Urothelium cell line (cell line): ENCODE measurements around the gene HSF2BP.
A peak's percentile ranks its signal among the peaks of the same experiment; 100 is the strongest.
"Not testable (repeated sequence)": the region's sequence is repeated elsewhere in the genome, so short reads cannot be mapped to it uniquely, and the experiment has no call there.

Experiments
- DNase-seq: peaks from one replicate; pipeline ENCODE4 v3.0.0; 2011; ENCODE audit warnings: low spot score, mixed read lengths
- FAIRE-seq: peaks from 2 replicates; lab custom pipeline; 2011; peaks lifted over from hg19 to GRCh38; lab: Jason Lieb, UNC

The HSF2BP gene

DNA sequence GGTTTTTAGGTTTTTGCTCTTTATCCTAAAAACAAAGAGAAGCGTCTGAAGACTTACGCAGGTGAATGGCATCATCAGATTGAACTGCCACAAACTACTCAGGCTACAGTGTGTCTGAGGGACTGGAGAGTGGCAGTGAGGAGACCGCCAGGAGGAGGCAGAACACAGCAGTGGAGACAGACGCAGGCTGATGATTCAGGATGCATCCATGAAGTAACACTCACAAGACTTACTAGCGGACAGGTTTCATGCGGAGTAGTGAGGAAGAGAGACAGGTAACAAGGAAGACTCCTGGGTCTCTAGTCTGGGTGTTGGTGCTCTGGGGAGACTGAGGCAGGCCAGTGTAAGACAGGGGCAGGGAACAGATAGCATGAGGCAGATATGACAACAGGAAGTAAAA, 5.7 kb downstream of the HSF2BP start:
- no peak for FAIRE-seq
- no peak for DNase-seq

GRCh38 chr21:43652616-43653015, 6.7 kb downstream of the HSF2BP start:
- FAIRE-seq (no peak), DNase-seq (no peak)

GRCh38 chr21:43651926-43652325, 7.4 kb downstream of the HSF2BP start:
- FAIRE-seq, DNase-seq: not testable (repeated sequence)

GRCh38 chr21:43648171-43648570, 11.1 kb downstream of the HSF2BP start:
- FAIRE-seq (no peak), DNase-seq (no peak)

GRCh38 chr21:43646550-43647260, 12.6 kb downstream of the HSF2BP start:
- DNase-seq (peak; percentile 84), FAIRE-seq (no peak)

DNA sequence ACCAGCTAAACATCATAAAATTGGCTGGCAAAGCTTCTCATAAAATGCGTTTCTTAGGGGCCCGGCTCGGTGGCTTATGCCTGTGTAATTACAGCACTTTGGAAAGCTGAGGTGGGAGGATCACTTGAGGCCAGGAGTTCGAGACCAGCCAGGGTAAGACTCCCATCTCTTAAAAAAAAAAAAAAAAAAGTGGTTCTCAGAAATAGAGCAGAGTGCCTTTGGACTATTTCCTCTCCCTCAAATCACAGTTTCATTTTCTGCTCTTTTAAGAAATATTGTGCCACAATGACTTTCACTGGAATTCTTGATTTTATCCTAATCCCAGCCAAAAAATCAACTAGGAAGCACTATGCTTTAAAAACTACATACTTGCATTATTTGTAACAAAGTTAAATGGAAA, 13.3 kb downstream of the HSF2BP start:
- FAIRE-seq (no peak), DNase-seq (no peak)

DNA sequence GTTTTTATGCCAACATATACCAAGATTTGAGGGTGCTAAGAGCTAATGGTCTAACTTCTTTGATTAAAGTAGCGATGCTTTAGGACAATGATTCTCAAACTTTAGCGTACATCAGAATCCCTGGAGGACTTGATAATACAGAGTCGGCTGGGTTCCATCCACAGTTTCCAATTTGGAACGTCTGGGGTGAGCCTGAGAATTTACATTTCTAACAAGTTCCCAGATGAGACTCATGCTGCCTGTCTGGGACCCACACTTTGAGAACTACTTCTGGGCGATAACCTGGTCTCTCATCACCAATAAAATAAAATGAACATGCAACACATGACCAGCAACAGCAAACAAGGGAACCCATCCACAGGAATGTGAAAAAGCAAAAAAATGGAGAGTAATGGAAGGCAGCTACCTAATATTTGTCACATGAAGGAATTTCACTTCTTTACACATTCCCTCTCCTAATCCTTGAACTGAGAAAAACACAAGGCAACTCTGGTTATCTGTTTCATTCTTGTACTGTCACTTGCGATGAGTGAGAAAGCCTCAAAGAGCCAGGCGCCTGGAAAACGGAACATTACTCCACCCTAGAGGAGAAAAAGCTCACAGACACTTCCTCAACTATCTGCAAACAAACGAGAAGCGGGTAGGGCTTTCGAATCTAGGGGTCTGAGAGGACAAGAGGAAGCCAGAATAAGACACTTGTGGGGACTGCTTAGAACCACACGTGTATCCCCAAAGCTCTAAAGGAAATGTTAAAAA, 14.0 kb downstream of the HSF2BP start:
- peak; percentile 54 for DNase-seq
- no peak for FAIRE-seq

DNA sequence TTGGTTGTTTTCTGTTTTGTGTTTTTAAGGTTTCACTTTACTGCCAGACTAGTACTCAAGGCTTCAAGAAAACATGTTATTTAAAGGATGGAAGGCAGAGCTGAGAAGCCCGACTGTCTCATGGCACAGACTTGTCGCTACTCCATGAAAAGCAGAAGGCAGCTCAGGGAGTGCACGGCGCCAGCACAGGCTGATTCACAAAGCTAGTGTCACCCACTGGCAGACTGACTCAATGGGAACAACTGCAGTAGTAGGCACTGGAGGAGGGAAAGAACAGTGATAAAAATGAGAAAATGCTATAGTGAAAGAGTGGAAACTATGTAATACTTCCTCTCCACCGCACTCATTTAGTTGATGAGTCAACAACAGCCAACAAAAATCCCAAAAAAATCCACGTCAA, 14.7 kb downstream of the HSF2BP start:
- FAIRE-seq (no peak), DNase-seq (no peak)

DNA sequence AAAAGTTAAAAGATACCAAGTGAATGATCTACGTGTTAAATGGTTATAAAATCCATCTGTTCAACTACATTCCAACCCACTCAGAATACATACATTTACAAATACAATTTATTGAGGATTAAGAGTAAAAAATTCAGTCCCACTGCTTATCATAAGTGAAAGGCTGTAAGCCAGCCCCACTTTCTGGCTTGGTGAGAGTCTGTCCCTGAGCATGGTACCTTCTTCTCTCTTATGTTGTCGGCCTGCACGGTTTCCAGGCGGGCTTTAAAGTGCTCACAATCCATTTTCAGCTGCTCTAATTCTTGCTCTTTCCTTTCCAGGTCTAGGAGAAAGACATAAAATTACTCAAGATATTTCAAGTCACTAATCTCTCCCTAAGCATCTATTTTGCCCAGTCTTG, 15.2 kb downstream of the HSF2BP start:
- no peak for FAIRE-seq
- no peak for DNase-seq

- no peak for FAIRE-seq
These were observed 16.1 kb downstream of the HSF2BP start for GRCh38 chr21:43643193-43643592.

DNA sequence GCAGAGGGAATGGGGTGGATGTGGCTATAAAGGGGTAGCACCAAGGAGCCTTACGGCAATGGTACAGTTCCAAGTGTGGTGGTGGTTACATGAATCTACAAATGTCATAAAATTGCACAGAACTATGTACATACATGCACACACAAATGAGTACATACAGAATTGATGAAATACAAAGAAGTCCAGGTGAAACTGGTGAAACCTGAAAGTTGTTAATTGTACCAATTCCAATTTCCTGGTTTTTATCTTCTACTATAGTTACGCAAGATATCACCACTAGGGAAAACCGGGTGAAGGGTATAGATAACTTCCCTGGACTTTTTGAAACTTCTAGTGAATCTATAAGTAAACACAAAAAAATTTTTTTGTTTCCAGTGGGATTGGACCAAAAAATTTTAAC, 18.9 kb downstream of the HSF2BP start:
- FAIRE-seq: no peak
- no peak for DNase-seq

More at GRCh38 chr21:43643193-43643592, 16.1 kb downstream of the HSF2BP start:
- DNase-seq: no peak

GRCh38 chr21:43639470-43640353, 19.6 kb downstream of the HSF2BP start:
- DNase-seq (no peak), FAIRE-seq (no peak)

DNA sequence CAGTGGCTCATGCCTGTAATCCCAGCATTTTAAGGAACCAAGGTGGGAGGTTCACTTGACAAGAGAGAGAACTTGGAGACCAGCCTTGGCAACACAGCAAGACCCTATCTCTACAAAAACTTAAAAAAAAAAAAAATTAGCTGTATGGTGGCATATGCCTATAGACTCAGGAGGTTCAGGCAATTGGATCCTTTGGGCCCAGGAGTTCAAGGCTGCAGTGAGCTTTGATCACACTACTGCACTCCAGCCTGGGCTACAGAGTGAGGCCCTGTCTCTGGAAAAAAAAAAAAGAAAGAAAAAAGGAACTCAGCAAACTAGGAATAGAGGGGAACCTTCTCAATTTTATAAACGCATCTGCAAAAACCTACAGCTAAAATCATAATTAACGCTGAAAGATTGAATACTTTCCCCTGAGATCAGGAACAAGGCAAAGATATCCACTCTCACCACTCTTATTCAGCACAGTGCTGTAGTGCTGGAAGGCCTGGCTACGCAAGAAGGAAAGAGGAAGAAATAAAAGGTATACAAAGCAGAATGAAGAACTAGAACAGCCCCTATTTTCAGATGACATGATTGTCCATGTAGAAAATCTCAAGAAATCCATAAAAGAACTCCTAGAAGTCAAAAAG, 21.6 kb downstream of the HSF2BP start:
- DNase-seq (no peak), FAIRE-seq (no peak)

- FAIRE-seq (no peak), DNase-seq (no peak)
These were observed 23.9 kb downstream of the HSF2BP start for GRCh38 chr21:43635436-43635835.

GRCh38 chr21:43634618-43635017, 24.7 kb downstream of the HSF2BP start:
- no peak for FAIRE-seq
- no peak for DNase-seq

GRCh38 chr21:43632373-43632905, 26.8 kb downstream of the HSF2BP start:
- FAIRE-seq: peak; percentile 30

DNA sequence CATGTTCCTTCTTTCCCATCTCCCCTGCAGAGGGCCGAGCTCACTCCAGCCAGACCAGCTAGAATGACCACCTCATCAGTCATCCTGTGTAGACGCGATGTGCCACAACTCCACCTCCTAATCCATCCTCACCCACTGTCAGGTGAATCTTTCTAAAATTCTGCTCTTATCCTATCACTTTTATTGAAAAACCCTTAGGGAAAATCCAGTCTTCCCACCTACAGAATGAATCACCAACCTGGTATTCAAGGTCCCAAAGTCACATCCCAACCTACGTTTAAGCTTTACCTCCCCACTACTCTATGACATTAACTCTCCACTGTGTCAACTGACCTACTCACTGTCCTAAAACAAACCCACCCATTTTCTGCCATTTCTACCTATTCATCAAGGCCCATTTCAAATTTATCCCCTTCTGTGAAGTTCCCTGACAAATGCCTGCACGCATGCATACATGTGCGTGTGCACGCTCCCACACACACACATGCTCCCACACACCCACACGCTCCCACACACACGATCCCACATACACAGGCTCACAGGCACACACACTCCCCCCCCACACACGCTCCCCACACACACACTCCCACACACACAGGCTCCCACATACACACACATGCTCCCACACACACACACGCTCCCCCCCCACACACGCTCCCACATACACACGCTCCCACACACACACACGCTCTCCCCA, 27.7 kb downstream of the HSF2BP start:
- DNase-seq: no peak
- FAIRE-seq: no peak

More at GRCh38 chr21:43632373-43632905, 26.8 kb downstream of the HSF2BP start:
- no peak for DNase-seq

DNA sequence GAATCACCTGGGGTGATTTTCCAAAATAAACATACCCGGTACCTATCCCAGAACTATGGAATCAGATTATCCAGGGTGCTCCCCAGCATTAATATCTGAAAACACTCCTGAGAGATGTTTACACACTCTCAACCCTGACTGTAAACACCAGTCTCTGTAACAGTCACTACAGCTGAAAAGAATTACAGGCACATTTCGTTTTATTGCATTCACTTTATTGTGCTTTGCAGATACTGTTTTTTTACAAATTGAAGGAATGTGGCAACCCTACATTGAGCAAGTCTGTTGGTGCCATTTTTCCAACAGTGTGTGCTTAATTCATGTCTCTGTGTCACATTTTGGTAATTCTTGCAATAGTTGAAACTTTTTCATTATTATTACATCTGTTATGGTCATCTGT, 31.8 kb downstream of the HSF2BP start:
- no peak for FAIRE-seq
- DNase-seq: no peak

DNA sequence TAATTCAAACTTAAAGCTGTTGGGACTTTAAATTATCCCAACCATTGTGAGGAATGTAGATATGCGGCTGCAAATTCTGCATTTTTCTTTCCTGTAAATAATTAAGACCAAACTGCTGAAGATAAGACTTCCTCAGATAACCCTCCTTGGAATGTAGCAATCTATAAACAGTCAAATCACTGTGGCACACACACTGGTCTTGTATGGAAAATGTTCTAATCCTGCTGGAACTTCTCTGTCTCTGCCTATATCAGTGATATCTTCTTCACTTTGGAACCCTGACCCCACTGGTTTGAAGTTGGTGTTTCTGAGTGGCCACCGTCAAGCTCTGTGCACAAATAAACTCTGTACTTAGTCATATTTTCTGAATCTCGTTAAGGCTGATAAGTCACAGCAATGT, 32.9 kb downstream of the HSF2BP start:
- no peak for FAIRE-seq

GRCh38 chr21:43624339-43624738, 34.9 kb downstream of the HSF2BP start:
- DNase-seq (no peak), FAIRE-seq (no peak)

More for the DNA sequence above, 32.9 kb downstream of the HSF2BP start:
- no peak for DNase-seq
